HG03159 (cell line): Measurements from ENCODE around the gene CUBN.

Experiments
- ATAC-seq: cut with Tn5 transposase; IDR thresholded peaks from one replicate; pipeline ENCODE4 v1.9.1; 2021; ENCODE audit warnings: mild to moderate bottlenecking, moderate library complexity; ENCODE audit not compliant: unreplicated experiment

The CUBN gene

DNA sequence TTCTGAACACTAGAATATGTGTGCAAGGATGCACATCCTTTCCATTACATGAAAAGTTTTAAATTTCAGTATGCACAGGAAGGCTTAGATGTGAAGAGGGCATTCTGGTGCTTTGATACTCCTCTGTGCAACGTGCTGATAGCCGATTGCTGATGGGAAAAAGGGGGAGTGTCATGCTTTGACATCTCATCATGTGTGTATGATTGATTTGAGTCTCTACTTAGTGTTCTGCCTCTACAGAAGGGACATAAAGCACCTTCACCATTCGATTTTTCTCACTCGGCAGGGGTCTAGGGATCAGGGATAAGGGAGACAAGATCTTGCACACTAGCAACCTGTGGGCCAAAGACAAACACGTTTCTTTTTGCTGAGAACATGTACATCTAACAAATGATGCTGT is 197.7 kb downstream of the CUBN start:
- no peak for ATAC-seq

DNA sequence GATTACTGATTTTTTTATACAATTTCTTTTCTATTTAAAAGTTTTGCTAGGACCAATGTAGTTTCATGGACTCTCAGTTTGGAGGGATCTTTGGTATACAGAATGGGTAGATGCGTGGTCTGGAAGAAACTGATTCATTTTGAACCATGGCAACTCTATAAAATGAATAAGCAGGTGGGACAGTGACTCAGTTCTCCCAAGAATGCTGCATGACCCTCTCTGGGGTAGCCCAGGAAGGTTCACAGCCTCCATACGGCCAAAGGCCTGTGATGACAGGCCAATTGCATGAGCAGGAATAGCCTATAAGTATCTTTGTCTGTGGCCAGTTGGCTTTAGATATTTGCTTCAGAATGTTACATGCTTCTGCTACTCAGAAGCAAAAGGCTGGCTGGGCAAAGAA is 199.1 kb downstream of the CUBN start:
- no peak for ATAC-seq

DNA sequence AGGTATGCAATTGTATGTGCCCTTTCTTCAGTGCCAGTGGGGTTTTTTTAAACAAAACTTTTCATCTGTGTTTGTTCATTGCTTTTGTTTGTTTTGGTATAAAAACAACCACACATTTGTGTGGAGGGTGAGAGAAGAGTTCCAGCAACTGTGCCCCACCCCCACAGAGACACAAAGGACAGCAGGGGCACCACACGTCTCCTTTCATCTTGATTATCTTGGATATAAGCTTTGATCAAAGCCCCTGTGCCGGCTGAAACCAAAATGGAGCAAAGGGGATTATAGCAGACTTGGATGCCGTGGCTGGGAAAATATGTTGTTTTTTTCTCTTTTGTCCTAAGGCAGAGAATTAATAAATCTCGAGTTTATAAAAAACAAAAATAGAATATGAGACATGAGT is 200.5 kb downstream of the CUBN start:
- ATAC-seq: no peak

DNA sequence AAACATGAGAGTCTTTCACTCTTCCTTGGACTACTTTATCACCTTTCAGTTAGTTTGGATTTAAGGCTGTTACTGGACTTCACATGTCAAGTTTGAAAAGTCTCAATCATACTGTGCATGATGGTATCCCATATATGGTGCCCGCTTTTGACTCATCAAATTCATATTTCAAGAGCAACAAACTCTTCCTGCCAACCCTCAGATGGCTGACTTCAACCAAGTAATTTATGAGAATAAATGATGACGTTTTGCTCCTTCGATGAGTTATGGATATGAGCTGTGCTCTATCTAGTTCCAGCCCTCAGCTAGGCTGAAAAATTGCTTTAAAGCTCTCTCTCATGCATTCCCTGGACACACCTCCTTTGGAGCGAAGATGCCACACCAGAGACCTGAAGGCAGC is 202.1 kb downstream of the CUBN start:
- no peak for ATAC-seq

DNA sequence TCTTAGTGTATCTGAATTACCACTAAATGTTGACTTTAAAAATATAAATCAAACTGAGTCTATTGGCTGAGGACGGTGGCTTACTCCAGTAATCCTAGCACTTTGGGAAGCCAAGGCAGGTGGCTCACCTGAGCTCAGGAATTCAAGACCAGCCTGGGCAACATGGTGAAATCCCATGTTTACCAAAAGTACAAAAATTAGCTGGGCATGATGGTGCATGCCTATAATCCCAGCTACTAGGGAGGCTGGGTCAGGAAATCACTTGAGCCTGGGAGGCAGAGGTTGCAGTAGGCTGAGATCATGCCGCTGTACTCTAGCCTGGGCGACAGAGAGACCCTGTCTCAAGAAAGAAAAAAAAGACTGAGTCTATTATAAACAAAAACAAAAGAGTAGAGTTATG is 205.9 kb downstream of the CUBN start:
- ATAC-seq: no peak

DNA sequence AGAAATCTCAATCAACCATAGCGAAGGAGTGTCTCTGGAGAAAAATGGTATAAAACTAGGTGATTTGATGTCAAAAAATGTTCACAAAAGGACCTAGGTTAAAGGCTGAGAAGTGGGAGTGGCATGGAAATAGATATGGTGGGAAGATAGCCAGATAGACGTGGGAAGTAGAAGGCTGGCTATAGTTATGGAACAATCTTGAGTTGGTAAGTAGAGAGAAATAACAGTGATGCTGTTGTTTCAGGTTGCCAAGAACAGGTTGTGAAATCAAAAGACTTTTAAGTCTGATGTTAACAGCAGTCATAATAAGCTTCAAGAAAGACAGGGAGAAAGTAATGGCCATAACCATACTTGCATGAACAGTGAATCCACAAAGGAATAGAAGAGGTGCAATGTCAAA is 206.3 kb downstream of the CUBN start:
- ATAC-seq: no peak

DNA sequence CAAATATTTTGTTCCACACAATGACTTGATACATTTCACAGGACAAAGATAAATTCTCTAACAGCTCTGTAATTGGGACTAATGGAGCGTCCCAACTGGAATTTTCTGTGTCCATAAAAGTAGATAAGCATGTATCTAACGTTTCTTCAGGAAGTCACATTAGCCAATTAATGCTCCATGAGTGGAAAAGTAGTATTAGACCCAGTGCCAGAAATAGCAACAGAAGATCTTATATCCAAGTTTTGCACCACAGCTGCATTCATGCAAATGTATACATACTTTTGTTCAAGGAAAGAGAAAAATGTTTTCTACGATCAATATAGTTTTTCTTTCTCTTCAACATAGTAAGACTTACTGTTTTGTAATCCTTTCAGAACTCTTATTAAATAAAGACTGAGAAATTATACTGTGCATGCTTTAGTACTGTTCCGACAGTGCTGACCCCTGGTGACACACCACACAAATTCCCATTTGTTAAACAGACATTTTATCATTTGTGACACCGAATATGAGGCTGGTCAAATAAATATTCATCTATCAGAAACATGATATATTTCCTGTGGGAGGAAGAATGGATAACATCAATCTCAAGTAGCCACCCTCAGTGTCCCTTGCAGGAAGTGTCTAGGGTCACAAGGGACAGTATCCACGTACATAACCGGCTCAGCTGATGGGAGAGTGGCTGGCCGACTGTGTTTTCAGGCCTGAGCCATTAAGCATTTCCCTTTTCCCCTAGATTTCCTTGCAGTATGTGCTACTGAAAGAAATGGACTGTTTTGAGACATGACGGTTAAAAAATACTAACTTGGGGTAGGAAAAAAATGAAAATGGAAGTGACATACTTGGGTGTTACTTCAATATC is 210.3 kb downstream of the CUBN start:
- no peak for ATAC-seq

DNA sequence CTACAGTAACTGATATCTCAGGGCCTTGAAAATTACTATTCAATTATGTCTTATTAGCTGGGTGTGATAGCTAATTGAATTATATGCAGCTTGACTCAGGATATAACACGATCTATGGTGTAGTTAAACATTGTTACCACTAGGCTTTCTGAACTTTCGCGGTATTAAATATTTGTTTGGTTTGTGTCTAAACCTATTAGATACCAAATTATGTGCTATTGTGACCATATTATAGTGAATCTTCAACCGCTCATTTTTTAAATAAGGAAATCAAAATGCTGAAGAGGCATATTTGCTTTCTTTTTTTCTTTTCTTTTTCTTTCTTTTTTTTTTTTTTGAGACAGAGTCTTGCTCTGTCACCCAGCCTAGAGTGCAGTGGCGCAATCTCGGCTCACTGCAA is 213.1 kb downstream of the CUBN start:
- no peak for ATAC-seq

DNA sequence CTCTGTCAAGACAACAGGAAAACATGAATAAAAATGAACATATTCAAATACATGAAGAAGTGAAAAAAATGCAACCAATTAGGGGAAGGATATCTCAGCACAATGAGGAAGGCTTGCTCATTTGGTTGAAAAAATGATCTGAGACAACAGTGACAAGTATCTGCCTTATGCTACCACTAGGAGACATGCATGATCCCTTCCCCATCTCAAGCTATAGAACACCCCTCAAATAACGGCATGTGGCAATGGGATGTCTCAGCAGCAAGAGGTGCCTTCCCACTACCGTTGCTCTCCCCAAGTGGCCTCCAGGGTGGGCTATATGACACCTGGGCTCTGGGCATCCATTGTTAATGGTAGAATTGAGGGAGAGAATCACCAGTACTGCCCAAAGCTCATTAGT is 214.3 kb downstream of the CUBN start:
- ATAC-seq: no peak

DNA sequence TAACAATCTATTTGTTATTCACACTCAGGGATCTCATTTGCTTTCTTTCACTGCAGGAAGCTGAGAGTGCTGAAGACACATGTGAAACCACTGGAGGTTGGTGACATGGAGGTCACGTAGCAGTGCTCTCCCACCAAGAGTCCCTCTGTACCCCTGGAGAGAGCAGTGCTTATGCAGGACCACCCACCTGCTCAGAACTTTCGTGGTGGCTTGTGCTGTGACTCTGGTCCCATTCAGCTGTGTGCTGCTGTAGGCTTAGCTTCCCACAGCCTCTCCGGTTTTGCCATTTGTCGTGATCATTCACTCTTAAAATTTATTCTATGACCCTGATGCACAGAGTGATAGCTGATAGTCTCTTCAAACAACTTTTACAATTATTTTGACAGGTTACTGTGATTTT is 216.3 kb downstream of the CUBN start:
- ATAC-seq: no peak

DNA sequence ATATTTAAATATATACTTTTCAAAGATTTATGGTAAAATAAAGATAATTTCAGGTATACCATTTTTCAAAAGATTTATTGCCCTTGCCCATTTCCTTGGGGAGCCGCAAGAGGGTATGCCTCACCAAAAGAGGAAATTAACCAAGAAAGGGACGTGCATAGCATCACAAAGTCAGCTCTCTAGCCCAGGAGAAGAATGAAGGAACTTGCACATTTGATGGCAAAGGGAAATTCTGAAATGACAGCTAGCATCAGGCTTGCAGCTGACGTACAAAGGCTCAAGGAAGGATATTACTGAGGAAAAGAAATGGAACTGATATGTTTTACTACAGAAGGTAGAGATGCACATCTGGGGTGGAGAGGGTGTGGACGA is 218.8 kb downstream of the CUBN start:
- no peak for ATAC-seq

DNA sequence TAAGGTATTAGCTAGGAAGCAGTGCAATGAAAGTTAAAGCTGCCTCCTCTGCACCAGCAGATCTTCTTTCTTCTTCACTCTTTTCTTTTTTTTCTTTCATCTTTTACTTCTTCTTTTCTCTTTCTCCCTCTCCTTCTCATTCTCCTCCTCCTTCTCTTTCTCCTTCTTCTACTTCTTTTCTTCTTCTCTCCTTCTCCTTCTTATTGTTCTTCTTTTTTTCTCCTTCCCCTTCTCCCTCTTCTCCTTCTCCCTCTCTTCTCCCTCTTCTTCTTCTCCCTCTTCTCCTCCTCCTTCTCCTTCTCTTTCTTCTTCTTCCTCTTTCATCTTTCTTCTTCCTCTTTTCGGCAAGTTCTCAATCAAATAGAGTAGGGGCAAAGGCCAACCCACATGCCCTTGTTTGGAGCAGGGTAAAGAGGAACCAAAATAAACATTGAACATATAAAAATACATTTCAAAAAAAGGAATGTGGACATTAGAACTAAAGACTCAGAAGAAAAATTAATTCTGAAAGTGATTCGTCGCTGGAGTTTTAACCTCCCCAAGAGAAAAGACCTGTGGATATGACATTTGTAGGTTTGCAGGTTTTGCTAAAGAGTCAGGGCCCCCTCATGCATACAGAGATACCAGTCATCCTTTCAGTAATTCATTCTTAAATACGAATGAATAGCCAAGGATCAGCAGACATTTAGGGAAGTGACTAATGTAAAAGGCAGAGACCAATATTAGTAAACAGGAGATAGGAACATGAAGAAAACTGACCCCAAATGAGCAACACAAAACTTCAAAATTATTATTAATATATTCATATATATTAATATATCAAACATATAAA is 219.4 kb downstream of the CUBN start:
- ATAC-seq: no peak

DNA sequence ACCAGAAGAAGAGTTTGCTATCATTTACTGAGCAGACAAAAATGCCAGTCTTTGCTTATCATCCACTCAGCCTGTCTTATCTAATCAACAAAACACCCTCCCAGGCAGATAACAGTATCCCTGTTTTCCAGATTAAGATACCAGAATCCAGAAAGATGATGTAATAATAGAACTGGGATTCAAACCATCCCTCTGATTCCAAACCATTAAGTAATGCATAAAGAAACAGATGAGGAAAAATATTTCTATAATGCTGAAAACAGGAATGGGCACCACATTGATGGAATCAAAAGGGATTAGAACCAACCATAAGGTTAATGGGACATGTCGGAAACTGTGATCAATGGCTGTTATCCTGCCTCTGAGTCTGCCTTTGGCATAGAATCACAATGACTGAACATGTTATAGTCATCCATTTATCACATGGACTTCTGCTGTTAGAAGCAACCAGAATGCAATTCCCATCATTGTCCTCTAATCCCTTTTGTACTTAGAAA is 220.3 kb downstream of the CUBN start:
- ATAC-seq: no peak

DNA sequence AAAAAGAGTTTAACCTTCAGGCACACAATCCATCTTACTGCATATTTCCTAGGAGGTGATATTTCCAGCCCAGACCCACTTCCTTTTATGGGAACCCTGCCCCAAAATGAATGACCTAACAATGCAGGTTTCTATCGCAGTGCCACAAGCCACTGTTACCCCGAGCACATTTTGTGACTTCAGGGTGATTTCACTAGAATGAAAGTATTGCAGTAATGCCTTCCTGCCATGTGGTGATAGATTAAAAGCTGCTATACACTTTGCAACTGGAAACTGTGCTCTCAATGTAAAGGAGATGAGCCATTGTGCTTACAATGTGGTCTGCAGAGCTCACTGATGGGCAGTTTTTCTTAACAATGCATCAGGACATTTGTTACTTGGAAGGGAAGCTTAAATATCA is 221.9 kb downstream of the CUBN start:
- ATAC-seq: no peak

DNA sequence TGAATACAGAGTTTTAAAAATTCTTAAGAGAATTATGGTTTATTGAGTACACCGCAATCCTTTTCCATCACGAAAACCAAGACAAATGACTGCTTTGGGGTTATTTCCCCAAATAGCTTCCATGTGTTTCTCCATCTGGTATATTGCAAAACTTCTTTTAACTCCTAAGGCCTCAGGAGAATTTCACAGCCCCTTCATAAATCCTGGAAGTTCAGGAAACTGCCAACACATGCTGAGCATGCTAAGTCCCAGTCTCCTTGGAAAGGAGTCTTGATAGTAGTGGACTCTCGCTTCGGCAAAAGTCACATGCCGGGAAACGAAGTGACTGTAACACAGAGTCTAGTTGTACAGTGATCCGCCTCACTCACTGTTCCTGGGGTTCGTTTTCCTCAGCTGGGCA is 224.3 kb downstream of the CUBN start:
- ATAC-seq: no peak

DNA sequence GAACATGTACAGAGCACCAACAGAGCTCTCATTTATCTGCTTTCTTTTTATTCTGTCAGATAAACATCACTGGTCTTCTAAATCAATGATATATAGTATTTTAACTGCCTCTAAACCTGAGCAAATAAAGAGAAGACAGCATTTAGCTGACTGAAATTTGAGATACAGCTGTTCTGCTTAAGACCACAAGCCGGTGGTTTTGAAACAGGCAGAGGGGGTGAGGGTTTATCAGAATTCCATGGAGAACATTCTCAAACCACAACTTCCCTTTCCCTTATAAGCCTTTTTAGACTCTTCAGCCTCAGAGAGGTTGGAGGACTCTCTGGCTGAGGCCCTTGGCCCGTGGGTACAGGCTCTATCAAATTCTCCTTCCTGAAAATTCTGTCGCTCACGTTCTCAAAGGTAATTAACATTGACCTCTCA is 225.0 kb downstream of the CUBN start:
- ATAC-seq: no peak

DNA sequence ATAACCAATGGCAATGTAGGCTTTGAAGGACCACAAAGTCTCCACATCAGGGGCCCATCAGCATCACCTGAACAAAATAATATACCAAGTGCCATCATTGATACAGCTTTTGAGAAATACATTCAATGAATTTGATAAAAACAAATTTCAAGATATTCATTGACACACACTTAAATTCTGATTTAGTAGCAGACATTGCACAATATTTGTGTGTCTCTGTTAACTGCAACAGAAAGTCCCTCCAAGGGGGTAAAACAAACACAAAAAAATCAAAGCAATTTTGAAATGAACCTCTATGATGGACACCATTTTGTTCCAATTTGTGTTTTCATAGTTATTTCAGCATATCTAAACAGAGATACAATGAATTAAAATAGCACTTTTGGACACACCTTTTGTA is 225.6 kb downstream of the CUBN start:
- ATAC-seq: no peak

DNA sequence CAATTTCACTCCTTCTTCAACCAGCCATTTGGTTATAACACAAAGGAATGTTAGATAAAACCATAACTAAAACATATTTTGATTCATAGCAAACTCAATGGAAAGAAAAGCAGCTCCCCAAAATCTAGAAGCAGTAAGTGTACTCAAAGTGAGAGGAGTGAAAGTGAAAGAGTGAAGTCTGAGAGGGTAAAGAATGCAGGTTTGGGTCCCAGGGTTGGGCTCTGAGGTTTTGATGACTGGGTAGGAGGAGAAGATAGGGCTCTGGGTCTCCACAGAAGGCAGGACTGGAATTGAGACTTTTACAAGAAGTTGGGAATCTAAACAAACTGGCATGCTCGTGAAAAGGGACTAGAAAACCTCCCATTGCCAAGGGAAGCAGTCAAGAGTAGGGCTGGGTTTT is 227.0 kb downstream of the CUBN start:
- no peak for ATAC-seq

DNA sequence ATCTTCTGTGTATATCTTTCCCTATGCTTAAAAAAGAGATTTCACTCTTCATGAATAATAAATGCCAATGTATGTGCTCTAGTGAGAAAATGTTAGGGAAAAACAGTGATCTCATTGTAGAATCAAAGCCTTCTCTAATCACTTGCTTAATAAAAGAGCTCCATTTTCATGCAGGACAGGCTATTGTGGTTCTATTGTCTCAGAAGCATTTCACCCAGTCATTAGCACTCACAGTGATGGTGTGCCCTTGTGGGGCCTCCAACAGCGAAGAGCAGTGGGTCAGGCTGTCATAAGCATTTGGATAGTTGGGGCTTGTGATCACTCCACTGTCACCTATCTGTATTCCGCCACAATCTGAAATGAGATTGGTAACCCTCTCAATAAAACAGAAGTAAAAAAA is 228.5 kb downstream of the CUBN start:
- ATAC-seq: no peak

DNA sequence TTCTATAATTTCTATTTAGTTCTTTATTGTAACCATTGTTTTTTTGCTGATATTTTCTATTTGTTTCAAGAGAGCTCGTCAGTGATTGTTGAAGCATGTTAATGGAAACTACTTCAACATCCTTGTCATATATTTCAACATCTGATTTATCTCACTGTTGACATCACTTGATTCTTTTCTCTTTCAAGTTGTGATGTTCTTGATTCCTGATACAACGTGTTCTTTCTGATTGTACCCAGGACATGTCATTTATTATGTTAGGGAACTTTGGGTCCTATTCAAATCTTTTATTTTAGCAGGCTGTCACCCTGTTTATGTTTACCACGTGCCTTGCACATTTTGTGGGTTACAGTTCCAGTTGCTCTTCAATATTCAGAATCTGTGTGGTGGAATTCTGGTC is 232.6 kb downstream of the CUBN start:
- ATAC-seq: no peak

DNA sequence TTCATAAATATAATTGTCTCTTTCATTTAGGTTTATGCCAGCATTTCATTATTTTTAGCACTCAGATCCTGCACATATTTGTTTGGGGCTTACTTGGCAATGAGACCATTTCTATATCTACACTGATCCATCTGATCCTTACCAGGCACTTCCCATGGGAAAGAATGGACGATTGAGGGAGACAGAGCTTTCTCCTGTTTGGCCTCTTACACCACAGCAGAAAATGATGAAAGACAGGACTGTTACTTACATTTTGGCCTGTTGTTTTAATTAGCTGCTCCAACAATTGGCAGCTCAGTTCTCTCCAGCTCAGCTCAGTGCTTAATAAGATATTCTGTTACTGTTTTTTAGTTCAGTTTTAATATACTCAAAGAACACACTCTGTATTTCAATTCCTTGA is 234.8 kb downstream of the CUBN start:
- no peak for ATAC-seq

DNA sequence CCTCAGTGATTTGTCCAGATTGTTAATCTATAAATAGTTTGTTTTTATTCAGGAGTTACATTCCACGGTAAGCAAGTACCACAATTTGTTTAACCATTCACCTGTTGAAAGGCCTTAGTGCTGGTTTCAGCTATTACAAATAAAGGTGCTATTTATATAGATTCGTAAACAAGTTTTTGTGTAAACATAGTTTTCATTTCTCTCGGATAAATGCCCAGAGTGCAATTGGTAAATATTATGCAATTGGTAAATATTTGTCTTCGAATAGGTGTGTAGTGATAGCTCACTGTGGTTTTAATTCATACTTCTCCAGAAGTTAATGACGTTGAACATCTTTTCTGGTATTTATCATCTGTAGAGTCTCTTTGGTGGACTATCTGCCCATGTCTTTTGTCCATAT is 235.9 kb downstream of the CUBN start:
- no peak for ATAC-seq
